ENCODE data around the gene ARHGEF17.
"Not testable (repeated sequence)": the region's sequence is repeated elsewhere in the genome, so short reads cannot be mapped to it uniquely, and the experiment has no call there.

The ARHGEF17 gene, protein sequence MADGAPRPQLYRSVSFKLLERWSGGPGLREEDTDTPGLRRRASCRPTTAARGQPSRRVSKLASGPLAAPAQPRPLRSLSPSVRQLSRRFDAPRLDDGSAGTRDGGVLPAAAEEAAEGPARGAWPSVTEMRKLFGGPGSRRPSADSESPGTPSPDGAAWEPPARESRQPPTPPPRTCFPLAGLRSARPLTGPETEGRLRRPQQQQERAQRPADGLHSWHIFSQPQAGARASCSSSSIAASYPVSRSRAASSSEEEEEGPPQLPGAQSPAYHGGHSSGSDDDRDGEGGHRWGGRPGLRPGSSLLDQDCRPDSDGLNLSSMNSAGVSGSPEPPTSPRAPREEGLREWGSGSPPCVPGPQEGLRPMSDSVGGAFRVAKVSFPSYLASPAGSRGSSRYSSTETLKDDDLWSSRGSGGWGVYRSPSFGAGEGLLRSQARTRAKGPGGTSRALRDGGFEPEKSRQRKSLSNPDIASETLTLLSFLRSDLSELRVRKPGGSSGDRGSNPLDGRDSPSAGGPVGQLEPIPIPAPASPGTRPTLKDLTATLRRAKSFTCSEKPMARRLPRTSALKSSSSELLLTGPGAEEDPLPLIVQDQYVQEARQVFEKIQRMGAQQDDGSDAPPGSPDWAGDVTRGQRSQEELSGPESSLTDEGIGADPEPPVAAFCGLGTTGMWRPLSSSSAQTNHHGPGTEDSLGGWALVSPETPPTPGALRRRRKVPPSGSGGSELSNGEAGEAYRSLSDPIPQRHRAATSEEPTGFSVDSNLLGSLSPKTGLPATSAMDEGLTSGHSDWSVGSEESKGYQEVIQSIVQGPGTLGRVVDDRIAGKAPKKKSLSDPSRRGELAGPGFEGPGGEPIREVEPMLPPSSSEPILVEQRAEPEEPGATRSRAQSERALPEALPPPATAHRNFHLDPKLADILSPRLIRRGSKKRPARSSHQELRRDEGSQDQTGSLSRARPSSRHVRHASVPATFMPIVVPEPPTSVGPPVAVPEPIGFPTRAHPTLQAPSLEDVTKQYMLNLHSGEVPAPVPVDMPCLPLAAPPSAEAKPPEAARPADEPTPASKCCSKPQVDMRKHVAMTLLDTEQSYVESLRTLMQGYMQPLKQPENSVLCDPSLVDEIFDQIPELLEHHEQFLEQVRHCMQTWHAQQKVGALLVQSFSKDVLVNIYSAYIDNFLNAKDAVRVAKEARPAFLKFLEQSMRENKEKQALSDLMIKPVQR (N-terminal part only)

GRCh38 chr11:73308003-73308960 lies at the start of gene ARHGEF17:
ARHGEF17 (plus strand) TSS chr11:73308276; CDS start chr11:73308639, 363 bp downstream.
- DNase-seq = no peak

DNA sequence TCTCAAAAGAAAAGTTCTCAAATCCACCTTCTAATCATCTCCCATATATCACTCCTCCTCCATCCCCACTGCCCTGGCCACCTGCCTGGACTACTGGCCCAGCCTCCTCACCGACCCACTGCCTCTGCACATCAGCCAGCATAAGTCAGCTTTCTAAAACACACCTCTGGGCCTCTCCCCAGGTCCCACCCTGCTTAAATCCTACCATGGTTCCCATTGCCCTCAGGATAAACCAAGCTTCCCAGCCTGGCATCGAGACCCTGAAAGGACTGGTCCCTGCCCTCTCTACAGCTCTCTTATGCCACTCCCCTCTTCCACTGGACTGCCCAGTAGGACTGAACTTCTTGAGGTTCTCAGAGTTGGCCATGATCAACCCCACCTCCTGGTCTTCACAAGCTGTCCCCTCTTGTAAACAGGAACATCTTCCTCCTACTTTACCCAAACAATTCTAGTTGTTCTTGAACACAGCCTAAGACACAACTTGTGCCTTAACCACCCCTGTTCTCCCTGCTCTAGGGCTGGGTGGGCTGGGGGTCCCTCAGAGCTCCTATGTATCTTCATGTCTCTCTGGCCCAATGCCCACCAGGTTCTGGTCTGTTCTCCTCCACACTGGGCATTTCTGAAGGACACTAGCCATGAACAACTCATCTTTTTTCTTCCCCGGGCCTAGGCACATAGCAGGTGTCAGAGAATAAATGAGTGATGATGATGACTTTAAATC lies 48.5 kb upstream of the ARHGEF17 start:
- no peak for DNase-seq

GRCh38 chr11:73260127-73260457 lies 48.0 kb upstream of the ARHGEF17 start:
- no peak for DNase-seq

- no peak for DNase-seq
Measured at GRCh38 chr11:73262851-73263495, 45.1 kb upstream of the ARHGEF17 start.

- no peak for DNase-seq
Measured at GRCh38 chr11:73263640-73264039, 44.4 kb upstream of the ARHGEF17 start.

GRCh38 chr11:73265278-73265810 lies 42.7 kb upstream of the ARHGEF17 start:
- DNase-seq = no peak

GRCh38 chr11:73265853-73266645 lies 42.0 kb upstream of the ARHGEF17 start:
- no peak for DNase-seq

DNA sequence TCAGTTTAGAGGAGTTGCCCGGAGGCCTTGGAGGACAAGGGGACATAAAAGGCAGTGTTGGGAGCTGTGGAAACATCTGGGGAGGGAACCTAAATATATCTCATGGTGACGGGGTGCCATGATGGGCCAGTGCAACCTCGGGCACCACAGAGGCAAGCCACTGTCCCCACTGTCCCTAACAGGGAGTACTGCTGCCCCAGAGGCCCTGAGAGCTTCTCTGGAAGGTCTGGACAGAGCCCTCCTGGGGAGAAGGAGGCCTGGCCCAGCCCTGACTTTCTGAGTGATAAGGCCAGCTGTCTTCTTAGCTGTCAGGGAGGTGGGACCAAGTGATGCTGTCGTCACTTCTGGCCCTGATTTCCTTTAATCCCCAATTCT lies 41.4 kb upstream of the ARHGEF17 start:
- no peak for DNase-seq

DNA sequence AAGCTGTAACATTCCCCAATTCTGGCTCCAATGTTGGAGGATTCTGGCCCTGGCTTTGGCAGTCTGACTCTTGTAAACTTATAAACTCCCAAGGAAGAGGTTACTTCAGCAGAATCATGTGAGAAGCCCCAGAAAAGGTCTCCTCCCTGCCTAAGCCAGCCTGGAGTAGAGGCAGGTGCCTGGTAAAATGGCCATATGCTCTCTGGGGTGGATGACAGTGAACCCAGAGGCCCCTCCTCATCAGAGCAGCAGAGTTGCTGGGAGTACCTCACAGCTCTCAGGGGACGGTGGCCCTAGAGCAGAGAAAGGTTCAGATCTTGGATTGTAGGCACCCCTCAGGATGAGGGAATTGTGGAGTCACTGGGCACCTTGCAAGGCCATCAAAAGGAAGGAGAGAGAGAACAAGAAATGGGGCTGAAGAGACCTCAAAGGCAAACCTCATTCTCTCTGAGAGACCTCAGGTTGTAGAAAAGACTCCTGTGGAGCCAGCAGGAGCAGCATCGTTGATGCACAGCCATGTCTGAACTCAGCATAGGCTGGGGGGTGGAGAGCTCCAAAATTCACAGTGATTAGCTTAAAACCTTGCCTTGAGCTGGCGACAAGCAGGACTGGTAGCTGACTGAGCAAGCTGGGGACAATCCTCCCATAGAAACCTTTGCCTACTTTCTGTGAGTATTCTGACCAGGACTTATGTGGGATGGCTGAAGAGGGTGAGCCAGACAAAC lies 40.8 kb upstream of the ARHGEF17 start:
- DNase-seq = no peak

GRCh38 chr11:73267906-73268540 lies 40.1 kb upstream of the ARHGEF17 start:
- DNase-seq = no peak

GRCh38 chr11:73268671-73269271 lies 39.3 kb upstream of the ARHGEF17 start:
- DNase-seq = no peak

DNA sequence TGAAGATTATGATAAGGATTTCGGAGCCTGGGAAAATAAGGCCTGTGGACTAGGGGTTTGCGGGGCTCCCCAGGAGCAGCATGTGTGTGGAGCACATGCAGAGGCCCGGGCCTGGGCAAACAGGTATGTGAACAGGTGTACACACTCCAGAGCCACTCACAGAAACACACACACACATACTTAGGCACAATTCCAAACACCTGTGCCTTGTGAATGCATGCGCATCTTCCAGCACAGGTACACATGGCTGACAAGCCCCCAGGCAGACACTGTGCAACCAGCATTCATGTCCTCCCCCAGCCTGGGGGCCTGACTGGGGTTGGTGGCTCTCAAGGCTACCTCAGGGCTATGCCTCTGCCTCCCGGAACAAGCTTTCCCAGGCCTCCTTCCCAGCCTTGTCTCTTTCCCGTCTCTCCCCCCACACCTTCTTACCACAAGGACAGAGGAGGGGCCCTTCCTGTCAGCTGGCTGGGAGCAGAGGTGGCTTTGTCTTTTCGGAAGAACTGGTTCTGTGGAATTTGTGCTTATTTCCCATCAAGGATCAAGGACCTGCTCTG lies 38.5 kb upstream of the ARHGEF17 start:
- DNase-seq = no peak

- no peak for DNase-seq
Measured at GRCh38 chr11:73270016-73270854, 37.8 kb upstream of the ARHGEF17 start.

DNA sequence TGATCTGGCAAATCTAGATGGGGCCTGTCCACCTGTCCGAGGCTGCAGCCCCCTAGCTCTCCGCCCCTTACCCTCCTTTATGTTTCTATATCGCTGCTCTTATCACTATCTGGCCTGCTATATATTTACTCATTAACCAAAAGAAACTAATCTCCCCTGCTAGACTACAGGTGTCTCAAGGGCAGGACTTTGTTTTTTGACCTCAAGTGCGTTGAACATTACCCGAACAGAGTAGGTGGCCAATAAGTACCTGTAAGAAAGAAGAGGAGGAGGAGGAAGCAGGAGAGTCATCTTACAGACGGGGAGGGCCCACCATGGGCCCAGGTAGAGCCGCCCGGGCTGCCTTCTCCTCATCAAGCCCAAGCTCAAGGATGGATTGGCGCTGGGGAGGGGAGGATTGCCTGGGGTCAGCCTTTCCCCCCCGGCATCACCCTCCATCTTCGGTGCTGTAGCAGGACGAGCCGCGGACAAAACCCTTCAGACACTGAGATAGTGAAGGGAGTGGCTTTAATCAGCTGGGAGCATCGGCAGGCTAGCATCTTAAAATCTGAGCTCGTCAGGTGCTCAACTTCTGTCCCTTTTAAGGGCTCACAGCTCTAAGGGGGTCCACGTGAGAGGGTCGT lies 37.1 kb upstream of the ARHGEF17 start:
- DNase-seq = no peak

DNA sequence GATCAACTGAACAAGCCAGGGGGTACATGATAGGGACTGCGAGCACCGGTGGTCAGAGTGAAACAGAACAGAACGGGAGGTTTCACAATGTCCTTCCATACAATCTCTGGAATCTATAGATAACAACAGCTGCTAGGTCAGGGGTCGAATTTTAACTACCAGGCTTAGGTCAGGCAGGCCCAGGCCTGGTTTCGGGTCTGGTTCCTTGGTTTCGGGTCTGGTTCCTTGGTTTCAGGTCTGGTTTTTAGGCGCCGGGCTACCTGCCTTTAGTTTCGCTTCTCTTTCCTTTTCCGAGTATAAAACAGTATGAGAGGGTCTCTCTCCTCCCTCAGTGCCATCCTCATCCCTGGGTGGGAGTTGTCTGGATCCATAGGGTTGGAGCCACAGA lies 36.6 kb upstream of the ARHGEF17 start:
- not testable (repeated sequence) for DNase-seq

DNA sequence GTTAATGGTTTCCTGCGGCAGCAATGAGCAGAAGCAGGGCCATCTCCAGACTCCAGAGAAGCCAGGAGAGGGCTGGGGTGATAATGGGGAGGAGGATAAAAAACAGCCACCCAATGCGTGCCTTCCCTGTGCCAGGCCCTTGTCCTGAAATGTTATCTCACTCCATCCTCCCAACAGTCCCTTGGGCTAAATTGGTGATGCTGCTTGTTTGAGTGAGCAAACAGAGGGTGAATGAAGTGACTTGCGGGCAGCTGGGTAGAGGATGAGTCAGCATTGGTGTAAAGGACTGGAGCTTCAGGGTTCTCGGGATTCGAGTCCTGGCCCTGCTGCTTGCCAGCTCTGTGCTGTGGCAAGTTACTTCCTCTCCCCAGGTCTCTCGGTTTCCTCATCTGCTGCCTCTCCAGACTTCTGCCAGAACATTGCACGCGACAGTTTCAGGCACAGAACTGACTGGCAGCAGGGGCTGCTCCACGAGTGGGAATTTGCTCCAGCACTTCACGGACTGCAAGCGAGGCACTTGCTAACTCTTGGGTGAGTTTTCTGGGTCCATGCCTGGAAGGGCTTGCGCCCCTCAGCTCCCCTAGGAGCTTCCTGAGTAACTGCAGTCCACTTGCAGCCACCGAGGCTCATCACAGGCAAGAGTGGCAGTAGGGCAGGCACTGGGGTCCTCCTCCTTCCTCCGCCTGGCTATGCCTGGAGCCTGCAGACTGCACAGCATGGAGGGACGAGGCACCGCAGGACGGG lies 36.0 kb upstream of the ARHGEF17 start, which contains the start of gene P2RY6:
Gene P2RY6, plus strand, starts transcription at position 403 of the 744 bp plus-strand sequence. CDS start 24,181 bp downstream, outside the sequence.
- DNase-seq = no peak

Measured in NCI-H1694 (cell line).